Stomach (tissue), 9 donors: ENCODE data around the gene MYPN. TPM values are rescaled to one million over a fixed set of nuclear protein-coding genes. Genes with fewer than 3 reads are reported as not detected.

Experiments
- DNase-seq, 2 donors: peaks; one replicate each; pipeline versions ENCODE4 v3.0.0 to v3.0.0-alpha.2; 2013 to 2019
- H3K27ac ChIP-seq, 5 donors: fragments of 200-600 bp in 4 of 5; sonication (generic) in 4 of 5; one replicate each; pipeline ENCODE4 v1.5.1; 2013 to 2019; ENCODE audit warnings: mild to moderate bottlenecking in 1 of 5, moderate library complexity in 1 of 5
- H3K27me3 ChIP-seq, 3 donors: fragments of 200-600 bp; sonication (generic); one replicate each; pipeline ENCODE4 v1.5.1; 2017 to 2019; ENCODE audit warnings: mixed run types in 1 of 3
- H3K36me3 ChIP-seq, 4 donors: fragments of 200-600 bp; sonication (generic); 1 replicate in 3 of 4; 2 replicates in 1 of 4; pipeline ENCODE4 v1.5.1; 2016 to 2019
- H3K4me1 ChIP-seq, 4 donors: fragments of 200-600 bp; sonication (generic); one replicate each; pipeline ENCODE4 v1.5.1; 2016 to 2019
- H3K4me3 ChIP-seq, 4 donors: fragments of 200-600 bp; sonication (generic) in 3 of 4; one replicate each; pipeline ENCODE4 v1.5.1; 2016 to 2019; ENCODE audit warnings: mild to moderate bottlenecking in 1 of 4
- H3K9me3 ChIP-seq, 4 donors: fragments of 200-600 bp; sonication (generic); one replicate each; pipeline ENCODE4 v1.5.1; 2016 to 2019
- CTCF ChIP-seq, 7 experiments: fragments of 450-650 bp in 4 of 7; fragments of 200-600 bp in 3 of 7; sonication (generic) in 3 of 7; IDR thresholded peaks; one replicate each; pipeline ENCODE4 v1.5.1; 2016 to 2019; ENCODE audit warnings: antibody characterized with exemption in 7 of 7, control low read depth in 2 of 7, mild to moderate bottlenecking in 1 of 7
- EP300 ChIP-seq: sonication (generic); formaldehyde crosslinking; IDR thresholded peaks from one replicate; pipeline ENCODE4 v1.6.1; 2017; ENCODE audit warnings: antibody characterized with exemption
- POLR2A ChIP-seq, 4 donors: fragments of 450-650 bp; IDR thresholded peaks; one replicate each; pipeline ENCODE4 v1.6.1; 2016; ENCODE audit warnings: antibody characterized with exemption in 4 of 4, control low read depth in 2 of 4, mild to moderate bottlenecking in 1 of 4, moderate library complexity in 1 of 4
- POLR2AphosphoS5 ChIP-seq, 3 donors: sonication (generic); formaldehyde crosslinking; IDR thresholded peaks; one replicate each; pipeline ENCODE4 v1.6.1; 2016; ENCODE audit warnings: antibody characterized with exemption in 3 of 3
- WGBS, 5 donors: extraction: QIAGEN DNeasy Blood & Tissue Kit in 3 of 5; methylation state at CpG; one replicate each; pipeline versions ENCODE4 v1.1.5 to v1.1.7; 2013 to 2018; 5-methylcytosine and 5-hydroxymethylcytosine counted together
- intact Hi-C: fragments of 100-400 bp; cut with DNase I; formaldehyde crosslinking; loops from one replicate; pipeline ENCODE4 v1.15.1; 2023; ENCODE audit warnings: low total_unique reads
- polyA plus RNA-seq, 3 donors: library from polyadenylated mRNA; stranded (reverse); fragments of 200-250 nt; gene quantifications; one replicate each; pipeline ENCODE4 v1.2.3, GENCODE V29; 2013
- total RNA-seq, 5 donors: library from RNA; depleted of rRNA; stranded (reverse); fragments of >200 nt; gene quantifications; one replicate each; pipeline versions ENCODE4 v1.1.0 to v1.2.3, GENCODE V29; 2014 to 2016
- donor health status: healthy with polysubstance abuse.
- donor health status: Bipolar disorder and iron deficiency.
- donor health status: healthy.

The MYPN gene
- total and polyA plus RNA-seq, 8 donors = 0.06 to 0.76 (median 0.40) TPM; not detected in 4

GRCh38 chr10:68247931-68248330 lies 138.6 kb downstream of the MYPN start:
- DNase-seq = no peak
- Histone ChIP-seq H3K4me1 (no peaks in the 10 kb centered on the region), H3K9me3 (no peaks in the 10 kb centered on the region), H3K4me3 (no peak overlapping the region), H3K27ac (no peak overlapping the region), H3K36me3 (no peaks in the 10 kb centered on the region), H3K27me3 (no peaks in the 10 kb centered on the region)
- intact Hi-C loops = no loop called here
- TF ChIP-seq POLR2A (IDR thresholded peaks at IDR 0.05) = no peak
- TF ChIP-seq CTCF (IDR thresholded peaks at IDR 0.05) = no peak
- no peak for TF ChIP-seq EP300
- TF ChIP-seq POLR2AphosphoS5 (IDR thresholded peaks at IDR 0.05) = no peak
- WGBS, 5 donors = 72 to 94% (median 85%) methylated on average over 6 of the region's 6 CpGs

- intact Hi-C loops = no loop called here
- Histone ChIP-seq H3K4me1 (no peaks in the 10 kb centered on the region), H3K36me3 (no peaks in the 10 kb centered on the region), H3K27ac (no peak overlapping the region), H3K4me3 (no peak overlapping the region), H3K9me3 (no peaks in the 10 kb centered on the region), H3K27me3 (no peaks in the 10 kb centered on the region)
- 88 to 95% (median 91%) methylated on average over 4 of the region's 4 CpGs for WGBS, 5 donors
- DNase-seq = no peak
- no peak for TF ChIP-seq CTCF (IDR thresholded peaks at IDR 0.05)
- no peak for TF ChIP-seq POLR2A (IDR thresholded peaks at IDR 0.05)
- no peak for TF ChIP-seq EP300
- TF ChIP-seq POLR2AphosphoS5 (IDR thresholded peaks at IDR 0.05) = no peak
Measured at GRCh38 chr10:68249297-68249696, 140.0 kb downstream of the MYPN start.

GRCh38 chr10:68251151-68251550 lies 141.9 kb downstream of the MYPN start:
- no peaks in the 10 kb centered on the region for H3K36me3 ChIP-seq
- TF ChIP-seq EP300 = no peak
- TF ChIP-seq CTCF (IDR thresholded peaks at IDR 0.05) = no peak
- no peak for TF ChIP-seq POLR2A (IDR thresholded peaks at IDR 0.05)
- no peak for DNase-seq
- intact Hi-C loops = no loop called here
- H3K27ac ChIP-seq = no peak overlapping the region
- H3K4me1 ChIP-seq = no peaks in the 10 kb centered on the region
- WGBS, 5 donors = 78 to 87% (median 84%) methylated on average over 7 of the region's 7 CpGs
- H3K4me3 ChIP-seq = no peak overlapping the region
- H3K9me3 ChIP-seq = no peaks in the 10 kb centered on the region
- H3K27me3 ChIP-seq = no peaks in the 10 kb centered on the region

- Histone ChIP-seq H3K27ac (no peak overlapping the region), H3K4me1 (no peaks in the 10 kb centered on the region), H3K4me3 (no peak overlapping the region), H3K36me3 (no peaks in the 10 kb centered on the region), H3K9me3 (no peaks in the 10 kb centered on the region), H3K27me3 (no peaks in the 10 kb centered on the region)
- intact Hi-C loops = no loop called here
- DNase-seq = no peak
- 84 to 93% (median 91%) methylated on average over 5 of the region's 5 CpGs for WGBS, 5 donors
- TF ChIP-seq POLR2A (IDR thresholded peaks at IDR 0.05) (no peak), CTCF (IDR thresholded peaks at IDR 0.05) (no peak), EP300 (no peak)
Measured at GRCh38 chr10:68251625-68252495, 142.6 kb downstream of the MYPN start.
